Panc1 (cell line): ENCODE data around the gene CHRM2.

Source experiments
- CTCF ChIP-seq: fragments of 450-650 bp; IDR thresholded peaks from 2 replicates; pipeline ENCODE4 v1.5.1; 2017; ENCODE audit warnings: mild to moderate bottlenecking
- REST ChIP-seq, 2 experiments: IDR thresholded peaks; 2 replicates each; pipeline ENCODE4 v1.6.1; 2011 to 2012; ENCODE audit warnings: low read depth in 2 of 2, control low read depth in 1 of 2, low read length in 1 of 2, mild to moderate bottlenecking in 1 of 2, moderate library complexity in 1 of 2; ENCODE audit not compliant: insufficient read depth in 1 of 2
- SIN3A ChIP-seq: IDR thresholded peaks from 2 replicates; pipeline ENCODE4 v1.6.1; 2012; ENCODE audit warnings: low read depth, mild to moderate bottlenecking, low read length, moderate library complexity, borderline replicate concordance; ENCODE audit not compliant: insufficient read depth
- TCF7L2 ChIP-seq: IDR thresholded peaks from 2 replicates; pipeline ENCODE4 v1.6.1; 2011; ENCODE audit warnings: mild to moderate bottlenecking, low read depth, low read length, inconsistent platforms

GRCh38 chr7:137045573-137045972 is 177.1 kb downstream of the CHRM2 start:
- no peak for TF ChIP-seq CTCF
- no peak for TF ChIP-seq SIN3A
- TF ChIP-seq REST (IDR thresholded peaks at IDR 0.05; ENCODE audit: insufficient read depth in 1 of 2, low read depth in 2 of 2, low read length in 1 of 2): no peak
- TF ChIP-seq TCF7L2: no peak
